Trophoblast cell (in vitro differentiated cells and primary cell): Measurements from ENCODE around the gene SMURF1.

Experiments used
- DNase-seq, 2 donors: peaks; one replicate each; pipeline ENCODE4 v3.0.0-alpha.2; 2016
- H2AFZ ChIP-seq: 2 replicates; pipeline ENCODE4 v1.6.1; 2013; ENCODE audit warnings: low read length, moderate library complexity, mild to moderate bottlenecking; ENCODE audit not compliant: insufficient read depth, poor library complexity
- H2AK5ac ChIP-seq: 2 replicates; pipeline ENCODE4 v1.6.1; 2013; ENCODE audit warnings: mild to moderate bottlenecking, low read length
- H2BK120ac ChIP-seq: 2 replicates; pipeline ENCODE4 v1.6.1; 2013; ENCODE audit warnings: low read length, mild to moderate bottlenecking, moderate library complexity; ENCODE audit not compliant: insufficient read depth, poor library complexity
- H2BK12ac ChIP-seq: 2 replicates; pipeline ENCODE4 v1.6.1; 2013; ENCODE audit warnings: mild to moderate bottlenecking, low read length, moderate library complexity
- H2BK5ac ChIP-seq: 2 replicates; pipeline ENCODE4 v1.6.1; 2013; ENCODE audit warnings: low read length, low read depth, moderate library complexity, mild to moderate bottlenecking; ENCODE audit not compliant: poor library complexity
- H3K14ac ChIP-seq: 2 replicates; pipeline ENCODE4 v1.6.1; 2013; ENCODE audit warnings: mild to moderate bottlenecking, low read length
- H3K18ac ChIP-seq: 2 replicates; pipeline ENCODE4 v1.6.1; 2013; ENCODE audit warnings: mild to moderate bottlenecking, low read length
- H3K23ac ChIP-seq: 2 replicates; pipeline ENCODE4 v1.6.1; 2013; ENCODE audit warnings: low read length
- H3K27ac ChIP-seq: 2 replicates; pipeline ENCODE4 v1.5.1; 2013; ENCODE audit warnings: low read depth, mild to moderate bottlenecking, inconsistent platforms, low read length, moderate library complexity
- H3K27me3 ChIP-seq: 2 replicates; pipeline ENCODE4 v1.6.1; 2013; ENCODE audit warnings: inconsistent platforms, mild to moderate bottlenecking, low read length, moderate library complexity; ENCODE audit not compliant: insufficient read depth
- H3K36me3 ChIP-seq, 2 experiments: 1 replicate in 1 of 2; 2 replicates in 1 of 2; pipeline ENCODE4 v1.6.1; 2013; ENCODE audit warnings: low read length in 2 of 2, mild to moderate bottlenecking in 2 of 2, moderate library complexity in 1 of 2; ENCODE audit not compliant: insufficient read depth in 2 of 2, control insufficient read depth in 1 of 2
- H3K4ac ChIP-seq: 2 replicates; pipeline ENCODE4 v1.6.1; 2013; ENCODE audit warnings: low read depth, mild to moderate bottlenecking, low read length, moderate library complexity
- H3K4me1 ChIP-seq, 2 experiments: 1 replicate in 1 of 2; 2 replicates in 1 of 2; pipeline ENCODE4 v1.6.1; 2013; ENCODE audit warnings: low read length in 2 of 2, mild to moderate bottlenecking in 2 of 2, moderate library complexity in 1 of 2; ENCODE audit not compliant: insufficient read depth in 2 of 2, control insufficient read depth in 1 of 2
- H3K4me2 ChIP-seq: 2 replicates; pipeline ENCODE4 v1.6.1; 2013; ENCODE audit warnings: inconsistent platforms, mild to moderate bottlenecking, low read length, moderate library complexity
- H3K4me3 ChIP-seq: 2 replicates; pipeline ENCODE4 v1.5.1; 2013; ENCODE audit warnings: mild to moderate bottlenecking, low read depth, low read length, inconsistent platforms
- H3K79me1 ChIP-seq: one replicate; pipeline ENCODE4 v1.6.1; 2013; ENCODE audit warnings: low read length
- H3K79me2 ChIP-seq: 2 replicates; pipeline ENCODE4 v1.6.1; 2013; ENCODE audit warnings: low read length, mild to moderate bottlenecking; ENCODE audit not compliant: control insufficient read depth, insufficient read depth, poor library complexity
- H3K9ac ChIP-seq: 2 replicates; pipeline ENCODE4 v1.6.1; 2013; ENCODE audit warnings: mild to moderate bottlenecking, low read length
- H3K9me3 ChIP-seq: 2 replicates; pipeline ENCODE4 v1.6.1; 2013; ENCODE audit warnings: low read depth, mild to moderate bottlenecking, control low read depth, inconsistent platforms, low read length; ENCODE audit not compliant: insufficient read depth
- H4K12ac ChIP-seq: 2 replicates; pipeline ENCODE4 v1.6.1; 2013; ENCODE audit warnings: low read depth, mild to moderate bottlenecking, low read length, moderate library complexity
- H4K8ac ChIP-seq: 2 replicates; pipeline ENCODE4 v1.6.1; 2013; ENCODE audit warnings: low read depth, mild to moderate bottlenecking, low read length, moderate library complexity
- H4K91ac ChIP-seq: one replicate; pipeline ENCODE4 v1.6.1; 2013; ENCODE audit warnings: low read depth, mild to moderate bottlenecking, low read length, moderate library complexity
- whole genome bisulfite sequencing: extraction: QIAGEN DNeasy Blood & Tissue Kit; methylation state at CpG from one replicate; pipeline ENCODE4 v1.1.7; 2013; ENCODE audit warnings: missing lambda C conversion rate; ENCODE audit not compliant: insufficient read length, insufficient coverage; ENCODE audit errors: extremely low coverage; 5-methylcytosine and 5-hydroxymethylcytosine counted together

SMURF1 gene

GRCh38 chr7:99108613-99109012 lies 35.3 kb downstream of the SMURF1 start:
- no peak overlapping the region for H3K4me2 ChIP-seq
- H2BK12ac ChIP-seq, result no peak overlapping the region
- H3K14ac ChIP-seq, result no peak overlapping the region
- peaks cover 16 to 20% of the 10 kb centered on the region in 2 experiments for H3K4me1 ChIP-seq
- H3K4ac ChIP-seq, result peak overlapping the region; percentile 97
- no peak overlapping the region for H2AK5ac ChIP-seq
- no peak overlapping the region for H3K23ac ChIP-seq
- no peak overlapping the region for H4K91ac ChIP-seq
- no peaks in the 10 kb centered on the region for H3K27me3 ChIP-seq
- no peak overlapping the region for H3K27ac ChIP-seq
- no peak overlapping the region for H2BK120ac ChIP-seq
- peaks cover 2% of the 10 kb centered on the region for H3K9me3 ChIP-seq
- no peak overlapping the region for H2BK5ac ChIP-seq
- no peaks in the 10 kb centered on the region for H3K36me3 ChIP-seq
- WGBS, result no CpG with 5 or more reads among the region's 4 CpGs
- peaks cover 6% of the 10 kb centered on the region for H3K79me1 ChIP-seq
- H2AFZ ChIP-seq, result no peak overlapping the region
- H3K4me3 ChIP-seq, result no peak overlapping the region
- DNase-seq, result peak in 1 of 2 donors; percentile 56
- no peak overlapping the region for H3K9ac ChIP-seq
- no peak overlapping the region for H4K12ac ChIP-seq
- peaks cover 18% of the 10 kb centered on the region for H3K79me2 ChIP-seq
- H4K8ac ChIP-seq, result no peak overlapping the region
- no peak overlapping the region for H3K18ac ChIP-seq

- Histone ChIP-seq H4K8ac (no peak overlapping the region), H2BK5ac (no peak overlapping the region), H3K4me1 (peaks cover 12 to 15% of the 10 kb centered on the region in 2 experiments), H3K79me2 (peaks cover 20% of the 10 kb centered on the region), H3K9ac (no peak overlapping the region), H4K12ac (no peak overlapping the region), H3K4me3 (no peak overlapping the region), H3K4me2 (no peak overlapping the region), H3K27me3 (no peaks in the 10 kb centered on the region), H2AFZ (no peak overlapping the region), H3K23ac (no peak overlapping the region), H3K27ac (no peak overlapping the region), H2BK120ac (no peak overlapping the region), H3K79me1 (peaks cover 3% of the 10 kb centered on the region), H2AK5ac (no peak overlapping the region), H3K4ac (peak overlapping the region; percentile 48), H3K9me3 (peaks cover 2% of the 10 kb centered on the region), H4K91ac (no peak overlapping the region), H3K14ac (no peak overlapping the region), H3K36me3 (peaks cover 0 to 2% of the 10 kb centered on the region in 2 experiments), H2BK12ac (no peak overlapping the region), H3K18ac (no peak overlapping the region)
- no CpG with 5 or more reads among the region's 4 CpGs for WGBS
- peak; percentile 76 to 89 for DNase-seq
Observed at GRCh38 chr7:99106821-99107241, 37.1 kb downstream of the SMURF1 start.

GRCh38 chr7:99106411-99106810 lies 37.5 kb downstream of the SMURF1 start:
- no peak overlapping the region for H3K4me2 ChIP-seq
- peaks cover 2% of the 10 kb centered on the region for H3K79me1 ChIP-seq
- peaks cover 0 to 2% of the 10 kb centered on the region in 2 experiments for H3K36me3 ChIP-seq
- H3K27me3 ChIP-seq, result no peaks in the 10 kb centered on the region
- no peak overlapping the region for H3K18ac ChIP-seq
- H3K79me2 ChIP-seq, result peaks cover 23% of the 10 kb centered on the region
- H3K4me1 ChIP-seq, result peaks cover 11 to 12% of the 10 kb centered on the region in 2 experiments
- WGBS, result no CpG with 5 or more reads among the region's 6 CpGs
- H4K91ac ChIP-seq, result no peak overlapping the region
- no peak overlapping the region for H4K12ac ChIP-seq
- no peak overlapping the region for H3K23ac ChIP-seq
- H3K4ac ChIP-seq, result peak overlapping the region; percentile 48
- no peak overlapping the region for H2AFZ ChIP-seq
- no peak overlapping the region for H4K8ac ChIP-seq
- no peak overlapping the region for H2BK120ac ChIP-seq
- no peak overlapping the region for H3K27ac ChIP-seq
- no peak overlapping the region for H3K14ac ChIP-seq
- no peak overlapping the region for H2AK5ac ChIP-seq
- no peak overlapping the region for H2BK5ac ChIP-seq
- no peak overlapping the region for H3K9ac ChIP-seq
- peak in 1 of 2 donors; percentile 34 for DNase-seq
- H3K9me3 ChIP-seq, result peaks cover 2% of the 10 kb centered on the region
- no peak overlapping the region for H2BK12ac ChIP-seq
- H3K4me3 ChIP-seq, result no peak overlapping the region

- Histone ChIP-seq H3K79me1 (peaks cover 2% of the 10 kb centered on the region), H3K4me1 (peaks cover 11 to 12% of the 10 kb centered on the region in 2 experiments), H3K79me2 (peaks cover 23% of the 10 kb centered on the region), H3K14ac (no peak overlapping the region), H3K27me3 (no peaks in the 10 kb centered on the region), H3K9me3 (peaks cover 2% of the 10 kb centered on the region), H3K36me3 (peaks cover 0 to 2% of the 10 kb centered on the region in 2 experiments), H3K4me3 (no peak overlapping the region), H4K91ac (no peak overlapping the region), H2BK5ac (no peak overlapping the region), H4K12ac (no peak overlapping the region), H3K27ac (no peak overlapping the region), H2BK12ac (no peak overlapping the region), H2BK120ac (no peak overlapping the region), H3K4ac (no peak overlapping the region), H4K8ac (no peak overlapping the region), H2AFZ (no peak overlapping the region), H2AK5ac (no peak overlapping the region), H3K9ac (no peak overlapping the region), H3K4me2 (no peak overlapping the region), H3K23ac (peak overlapping the region; percentile 83), H3K18ac (no peak overlapping the region)
- no CpG with 5 or more reads among the region's 3 CpGs for WGBS
- DNase-seq, result no peak
Observed at GRCh38 chr7:99105756-99106155, 38.2 kb downstream of the SMURF1 start.
